HepG2 (cell line): ENCODE results near the gene FAM219B. TPM values are rescaled to one million over a fixed set of nuclear protein-coding genes. Genes with fewer than 3 reads are reported as not detected.

Experiments used
- ARNT2 ChIP-seq: sonication (generic); formaldehyde crosslinking; IDR thresholded peaks from 2 replicates; pipeline ENCODE4 v1.8.0; 2022; ENCODE audit warnings: mild to moderate bottlenecking, low read depth, missing genetic modification reagents, moderate library complexity
- CERS6 ChIP-seq: sonication (generic); formaldehyde crosslinking; IDR thresholded peaks from 2 replicates; pipeline ENCODE4 v1.5.0; 2020; ENCODE audit warnings: missing genetic modification reagents
- DNMT1 ChIP-seq: sonication (generic); formaldehyde crosslinking; IDR thresholded peaks from 2 replicates; pipeline ENCODE4 v1.5.1; 2020; ENCODE audit warnings: mild to moderate bottlenecking, missing genetic modification reagents
- ETV5 ChIP-seq: IDR thresholded peaks from 2 replicates; pipeline ENCODE4 v1.6.1; 2018; ENCODE audit warnings: missing biosample characterization, missing genetic modification reagents, inconsistent platforms, borderline replicate concordance
- NFKBIZ ChIP-seq: IDR thresholded peaks from 2 replicates; pipeline ENCODE4 v1.6.1; 2018; ENCODE audit warnings: missing genetic modification reagents, missing compliant biosample characterization
- RNF219 ChIP-seq: sonication (generic); formaldehyde crosslinking; IDR thresholded peaks from 2 replicates; pipeline ENCODE4 v1.5.0; 2020; ENCODE audit warnings: mild to moderate bottlenecking, missing genetic modification reagents
- SKI ChIP-seq: fragments of 450-650 bp; IDR thresholded peaks from one replicate; pipeline ENCODE4 v1.6.1; 2018; ENCODE audit warnings: mild to moderate bottlenecking; ENCODE audit not compliant: partially characterized antibody
- SMYD3 ChIP-seq: sonication (generic); formaldehyde crosslinking; IDR thresholded peaks from 2 replicates; pipeline ENCODE4 v1.8.1; 2023; ENCODE audit warnings: mild to moderate bottlenecking, missing genetic modification reagents
- TAF1 ChIP-seq: sonication (generic); formaldehyde crosslinking; IDR thresholded peaks from 2 replicates; pipeline ENCODE4 v1.4.0; 2020; ENCODE audit warnings: missing genetic modification reagents
- TOE1 ChIP-seq: sonication (generic); formaldehyde crosslinking; IDR thresholded peaks from 2 replicates; pipeline ENCODE4 v1.4.0; 2020; ENCODE audit warnings: mild to moderate bottlenecking, missing genetic modification reagents
- ZNF17 ChIP-seq: sonication (generic); formaldehyde crosslinking; IDR thresholded peaks from 2 replicates; pipeline ENCODE4 v1.5.0; 2020; ENCODE audit warnings: mild to moderate bottlenecking, missing genetic modification reagents
- ZNF34 ChIP-seq: sonication (generic); formaldehyde crosslinking; IDR thresholded peaks from 2 replicates; pipeline ENCODE4 v1.4.0; 2020; ENCODE audit warnings: mild to moderate bottlenecking, missing genetic modification reagents, borderline replicate concordance
- ZNF501 ChIP-seq: sonication (generic); formaldehyde crosslinking; IDR thresholded peaks from 2 replicates; pipeline ENCODE4 v1.5.1; 2020; ENCODE audit warnings: mild to moderate bottlenecking, moderate library complexity, missing genetic modification reagents
- ZNF552 ChIP-seq: sonication (generic); formaldehyde crosslinking; IDR thresholded peaks from 2 replicates; pipeline ENCODE4 v1.9.0; 2022; ENCODE audit warnings: missing genetic modification reagents, mild to moderate bottlenecking, borderline replicate concordance
- ZNF687 ChIP-seq: sonication (generic); formaldehyde crosslinking; IDR thresholded peaks from 2 replicates; pipeline ENCODE4 v1.5.1; 2020; ENCODE audit warnings: mild to moderate bottlenecking, missing genetic modification reagents, moderate library complexity
- ZSCAN30 ChIP-seq: sonication (generic); formaldehyde crosslinking; IDR thresholded peaks from 2 replicates; pipeline ENCODE4 v1.5.0; 2020; ENCODE audit warnings: mild to moderate bottlenecking, missing genetic modification reagents
- polyA plus RNA-seq, 8 experiments: library from polyadenylated mRNA; depleted of rRNA in 3 of 8; stranded (reverse) in 7 of 8; unstranded in 1 of 8; fragments of >200 nt; fragmentation: Illumina TruSeq in 4 of 8; extraction: Trizol in 4 of 8; gene quantifications; 2 replicates each; pipeline versions ENCODE4 v1.2.1 to v1.2.3, GENCODE V29; 2011 to 2016; ENCODE audit warnings: low read depth in 4 of 8, missing spikeins in 1 of 8, mixed read lengths in 1 of 8; ENCODE audit not compliant: insufficient read depth in 1 of 8
- total RNA-seq, 5 experiments: library from RNA; depleted of rRNA; stranded (reverse); fragments of >200 nt; fragmentation: Illumina TruSeq; extraction: Trizol; gene quantifications; 2 replicates each; pipeline ENCODE4 v1.2.3, GENCODE V29; 2016; ENCODE audit warnings: low read depth in 1 of 5
- TF ChIP-seq, protein P1 (sequence below): sonication (generic); formaldehyde crosslinking; IDR thresholded peaks from 2 replicates; pipeline ENCODE4 v1.4.0; 2020; ENCODE audit warnings: missing genetic modification reagents, borderline replicate concordance

The FAM219B gene
- total and polyA plus RNA-seq, 2 of the 13 experiments (the other 11 are each of a cell fraction or from before 2014, with no cell fraction given) = 36.6 to 50.2 TPM

DNA sequence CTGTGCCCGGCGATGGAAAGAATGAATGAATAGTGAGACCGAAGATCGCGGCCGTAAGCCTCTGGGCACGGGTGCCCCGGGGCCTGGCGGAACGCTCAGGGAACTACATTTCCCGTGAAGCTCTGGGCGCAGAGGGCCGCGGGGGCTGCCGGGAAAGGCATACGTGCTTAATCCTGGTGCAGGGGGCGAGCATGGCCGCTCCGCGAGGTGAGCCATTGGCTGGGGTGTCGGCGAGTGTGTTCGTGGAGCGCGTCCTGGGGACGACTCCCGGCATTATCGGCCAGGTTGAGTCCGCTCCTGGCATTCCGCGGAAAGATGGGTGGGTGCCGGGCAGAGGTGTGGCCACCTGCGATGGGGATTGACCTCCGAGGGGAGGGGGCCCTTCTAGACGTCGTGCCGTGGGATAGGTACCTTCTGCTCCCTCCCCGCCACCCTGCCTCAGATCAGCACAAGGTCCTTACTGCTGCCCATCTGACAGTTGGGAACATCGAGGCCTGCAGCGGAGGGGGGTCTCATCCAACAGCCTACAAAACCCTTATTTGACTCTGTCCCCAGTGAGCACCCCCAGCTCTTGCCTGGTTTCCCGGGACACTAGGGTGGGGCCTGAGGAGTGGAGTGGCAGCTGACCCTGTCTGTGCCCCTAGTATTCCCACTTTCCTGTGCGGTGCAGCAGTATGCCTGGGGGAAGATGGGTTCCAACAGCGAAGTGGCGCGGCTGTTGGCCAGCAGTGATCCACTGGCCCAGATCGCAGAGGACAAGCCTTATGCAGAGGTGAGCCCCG is 16.6 kb downstream of the FAM219B start, which contains the start of gene MPI (continued):
- TF ChIP-seq CERS6 (CRISPR knock-in tag) (no peak; the same call in 1 of the 2 replicates), RNF219 (CRISPR knock-in tag) (no peak), NFKBIZ (no peak), TAF1 (peak; percentile 90), ZNF687 (peak; percentile 92), ETV5 (CRISPR knock-in tag) (peak; percentile 38; the same call in 1 of the 2 replicates), ZNF17 (CRISPR knock-in tag) (no peak), ZSCAN30 (CRISPR knock-in tag) (no peak), SMYD3 (CRISPR knock-in tag) (no peak), ZNF552 (CRISPR knock-in tag) (0 out of 2 replicates have a peak, but pooled peaks have one; percentile 60), SKI (no peak), TOE1 (CRISPR knock-in tag) (0 out of 2 replicates have a peak, but pooled peaks have one; percentile 36), DNMT1 (CRISPR knock-in tag) (0 out of 2 replicates have a peak, but pooled peaks have one; percentile 27), ZNF34 (CRISPR knock-in tag) (no peak), ZNF501 (peak; percentile 87), ARNT2 (CRISPR knock-in tag) (peak; percentile 47; the same call in 1 of the 2 replicates)
- TF ChIP-seq, protein P1, sequence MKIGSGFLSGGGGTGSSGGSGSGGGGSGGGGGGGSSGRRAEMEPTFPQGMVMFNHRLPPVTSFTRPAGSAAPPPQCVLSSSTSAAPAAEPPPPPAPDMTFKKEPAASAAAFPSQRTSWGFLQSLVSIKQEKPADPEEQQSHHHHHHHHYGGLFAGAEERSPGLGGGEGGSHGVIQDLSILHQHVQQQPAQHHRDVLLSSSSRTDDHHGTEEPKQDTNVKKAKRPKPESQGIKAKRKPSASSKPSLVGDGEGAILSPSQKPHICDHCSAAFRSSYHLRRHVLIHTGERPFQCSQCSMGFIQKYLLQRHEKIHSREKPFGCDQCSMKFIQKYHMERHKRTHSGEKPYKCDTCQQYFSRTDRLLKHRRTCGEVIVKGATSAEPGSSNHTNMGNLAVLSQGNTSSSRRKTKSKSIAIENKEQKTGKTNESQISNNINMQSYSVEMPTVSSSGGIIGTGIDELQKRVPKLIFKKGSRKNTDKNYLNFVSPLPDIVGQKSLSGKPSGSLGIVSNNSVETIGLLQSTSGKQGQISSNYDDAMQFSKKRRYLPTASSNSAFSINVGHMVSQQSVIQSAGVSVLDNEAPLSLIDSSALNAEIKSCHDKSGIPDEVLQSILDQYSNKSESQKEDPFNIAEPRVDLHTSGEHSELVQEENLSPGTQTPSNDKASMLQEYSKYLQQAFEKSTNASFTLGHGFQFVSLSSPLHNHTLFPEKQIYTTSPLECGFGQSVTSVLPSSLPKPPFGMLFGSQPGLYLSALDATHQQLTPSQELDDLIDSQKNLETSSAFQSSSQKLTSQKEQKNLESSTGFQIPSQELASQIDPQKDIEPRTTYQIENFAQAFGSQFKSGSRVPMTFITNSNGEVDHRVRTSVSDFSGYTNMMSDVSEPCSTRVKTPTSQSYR (CRISPR knock-in tag) = 0 out of 2 replicates have a peak, but pooled peaks have one; percentile 24
